GM12874 (cell line): ENCODE measurements around the gene CMTM3.

Experiments used
- CTCF ChIP-seq: IDR thresholded peaks from 2 replicates; pipeline ENCODE4 v1.5.1; 2011; ENCODE audit warnings: low read depth, mild to moderate bottlenecking, control low read depth, low read length, moderate library complexity; ENCODE audit not compliant: insufficient read depth

CMTM3 gene

GRCh38 chr16:66650707-66651473, 46.4 kb downstream of the CMTM3 start:
- peak; percentile 92 for TF ChIP-seq CTCF

- TF ChIP-seq CTCF: no peak
Measured at GRCh38 chr16:66651474-66651765, 46.9 kb downstream of the CMTM3 start.

- no peak for TF ChIP-seq CTCF
Measured at GRCh38 chr16:66651965-66652364, 47.5 kb downstream of the CMTM3 start.

- TF ChIP-seq CTCF: no peak
Measured at GRCh38 chr16:66652661-66653360, 48.3 kb downstream of the CMTM3 start.

GRCh38 chr16:66653581-66654350, 49.3 kb downstream of the CMTM3 start:
- TF ChIP-seq CTCF: no peak

GRCh38 chr16:66656547-66656946, 52.0 kb downstream of the CMTM3 start:
- TF ChIP-seq CTCF: no peak

- TF ChIP-seq CTCF: 0 out of 2 replicates have a peak, but pooled peaks have one; percentile 3
Measured at GRCh38 chr16:66658143-66658859, 53.8 kb downstream of the CMTM3 start.
